ENCODE measurements around the gene SORCS2. TPM values are rescaled to one million over a fixed set of nuclear protein-coding genes. Genes with fewer than 3 reads are reported as not detected.

The SORCS2 gene
- polyA plus RNA-seq, 1 of the 3 experiments (the other 2 are of a cell fraction), result 1.6 TPM

- ChIA-PET POLR2A (no interaction called here), CTCF (no interaction called here)
- Histone ChIP-seq H3K9me3 (no peaks in the 10 kb centered on the region), H3K4me3 (ENCODE audit: low read depth in 2 of 2, low read length in 1 of 2) (no peak overlapping the region), H3F3A (replicated peaks; ENCODE audit: insufficient read depth) (no peaks in the 10 kb centered on the region), H4K20me1 (ENCODE audit: insufficient read depth) (no peaks in the 10 kb centered on the region), H3K4me1 (ENCODE audit: control insufficient read depth in 1 of 2, insufficient read depth in 2 of 2, low read depth in 1 of 2, low read length in 1 of 2) (no peaks in the 10 kb centered on the region; a peak in 1 of 4 replicates), H3K27me3 (ENCODE audit: insufficient read depth) (no peaks in the 10 kb centered on the region), H3K4me2 (no peak overlapping the region), H3K36me3 (replicated peaks in 1 of 2; ENCODE audit: control insufficient read depth in 1 of 2, insufficient read depth in 2 of 2, low read length in 1 of 2) (no peaks in the 10 kb centered on the region), H3K9ac (no peak overlapping the region), H3K9me2 (no peaks in the 10 kb centered on the region), H3K79me2 (ENCODE audit: insufficient read depth) (no peaks in the 10 kb centered on the region), H2AFZ (ENCODE audit: low read depth) (no peak overlapping the region), H3K27ac (ENCODE audit: low read depth in 2 of 2, low read length in 1 of 2) (no peak overlapping the region)
- WGBS (ENCODE audit: low lambda C conversion rate), result 81% methylated on average over 5 of the region's 13 CpGs
- TF ChIP-seq TCF12 (IDR thresholded peaks at IDR 0.05) (no peak), NFIC (IDR thresholded peaks at IDR 0.05; ENCODE audit: borderline replicate concordance) (no peak), CTCF (IDR thresholded peaks at IDR 0.05) (no peak), SIN3A (IDR thresholded peaks at IDR 0.05; ENCODE audit: borderline replicate concordance, low read depth, low read length) (no peak), EP300 (IDR thresholded peaks at IDR 0.05; ENCODE audit: borderline replicate concordance in 1 of 2, low read depth in 1 of 2, low read length in 1 of 2) (no peak), JUND (IDR thresholded peaks at IDR 0.05) (no peak), RXRA (IDR thresholded peaks at IDR 0.05; ENCODE audit: borderline replicate concordance, low read depth) (no peak), FOXM1 (IDR thresholded peaks at IDR 0.05; ENCODE audit: low read depth) (no peak), TAF1 (IDR thresholded peaks at IDR 0.05; ENCODE audit: borderline replicate concordance, low read depth, low read length) (no peak), SMC3 (IDR thresholded peaks at IDR 0.05; ENCODE audit: low read depth, low read length) (no peak), RAD21 (IDR thresholded peaks at IDR 0.05; ENCODE audit: low read length) (no peak), FOXJ3 (CRISPR knock-in tag; IDR thresholded peaks at IDR 0.05) (no peak), USF1 (IDR thresholded peaks at IDR 0.05; ENCODE audit: borderline replicate concordance, low read depth) (no peak), MEF2A (IDR thresholded peaks at IDR 0.05; ENCODE audit: borderline replicate concordance, low read depth) (no peak), YY1 (IDR thresholded peaks at IDR 0.05; ENCODE audit: low read depth) (no peak), CHD2 (IDR thresholded peaks at IDR 0.05; ENCODE audit: low read length, partially characterized antibody) (no peak), EZH2phosphoT487 (IDR thresholded peaks at IDR 0.05; ENCODE audit: borderline replicate concordance, low read depth) (no peak)
- TF ChIP-seq, protein P1, sequence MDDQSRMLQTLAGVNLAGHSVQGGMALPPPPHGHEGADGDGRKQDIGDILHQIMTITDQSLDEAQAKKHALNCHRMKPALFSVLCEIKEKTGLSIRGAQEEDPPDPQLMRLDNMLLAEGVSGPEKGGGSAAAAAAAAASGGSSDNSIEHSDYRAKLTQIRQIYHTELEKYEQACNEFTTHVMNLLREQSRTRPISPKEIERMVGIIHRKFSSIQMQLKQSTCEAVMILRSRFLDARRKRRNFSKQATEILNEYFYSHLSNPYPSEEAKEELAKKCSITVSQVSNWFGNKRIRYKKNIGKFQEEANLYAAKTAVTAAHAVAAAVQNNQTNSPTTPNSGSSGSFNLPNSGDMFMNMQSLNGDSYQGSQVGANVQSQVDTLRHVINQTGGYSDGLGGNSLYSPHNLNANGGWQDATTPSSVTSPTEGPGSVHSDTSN (IDR thresholded peaks at IDR 0.05), result no peak
- peak; percentile 17 for DNase-seq
Observed at GRCh38 chr4:7427831-7428260, 235.5 kb downstream of the SORCS2 start.

Measured in SK-N-SH (cell line).